Measurements from ENCODE around the gene FBLN1.
"Not testable (repeated sequence)": the region's sequence is repeated elsewhere in the genome, so short reads cannot be mapped to it uniquely, and the experiment has no call there.

Gene FBLN1

GRCh38 chr22:45528046-45528445, 25.4 kb downstream of the FBLN1 start:
- no peak for DNase-seq

- DNase-seq = no peak
These were observed 26.4 kb downstream of the FBLN1 start for GRCh38 chr22:45529105-45529504.

GRCh38 chr22:45529971-45530575, 27.4 kb downstream of the FBLN1 start:
- DNase-seq = no peak

GRCh38 chr22:45531441-45532234, 29.0 kb downstream of the FBLN1 start:
- DNase-seq = no peak

GRCh38 chr22:45532235-45532631, 29.6 kb downstream of the FBLN1 start:
- no peak for DNase-seq

- no peak for DNase-seq
These were observed 31.0 kb downstream of the FBLN1 start for GRCh38 chr22:45533703-45534102.

GRCh38 chr22:45534339-45535192, 31.9 kb downstream of the FBLN1 start:
- no peak for DNase-seq

GRCh38 chr22:45535290-45535689, 32.6 kb downstream of the FBLN1 start:
- DNase-seq = no peak

- not testable (repeated sequence) for DNase-seq
These were observed 33.2 kb downstream of the FBLN1 start for GRCh38 chr22:45535835-45536234.

- no peak for DNase-seq
These were observed 35.1 kb downstream of the FBLN1 start for GRCh38 chr22:45537734-45538181.

GRCh38 chr22:45538281-45538680, 35.6 kb downstream of the FBLN1 start:
- DNase-seq = no peak

- no peak for DNase-seq
These were observed 37.4 kb downstream of the FBLN1 start for GRCh38 chr22:45540122-45540521.

GRCh38 chr22:45541382-45541979, 38.8 kb downstream of the FBLN1 start:
- no peak for DNase-seq

- no peak for DNase-seq
These were observed 39.4 kb downstream of the FBLN1 start for GRCh38 chr22:45542001-45542520.

- DNase-seq = not testable (repeated sequence)
These were observed 40.1 kb downstream of the FBLN1 start for GRCh38 chr22:45542736-45543135.

- DNase-seq = no peak
These were observed 40.6 kb downstream of the FBLN1 start for GRCh38 chr22:45543243-45543642.

- DNase-seq = no peak
These were observed 42.0 kb downstream of the FBLN1 start for GRCh38 chr22:45544588-45545170.

- DNase-seq = no peak
These were observed 43.8 kb downstream of the FBLN1 start for GRCh38 chr22:45546333-45547015.

- no peak for DNase-seq
These were observed 44.3 kb downstream of the FBLN1 start for GRCh38 chr22:45547016-45547345.

GRCh38 chr22:45547731-45548130, 45.0 kb downstream of the FBLN1 start:
- no peak for DNase-seq

- DNase-seq = no peak
These were observed 45.7 kb downstream of the FBLN1 start for GRCh38 chr22:45548247-45548840.

Measured in activated naive CD4-positive, alpha-beta T cell treated with anti-CD3 and anti-CD28 coated beads, Interleukin-2, amount 50 U/mL, for 16 hours (primary cell).